ENCODE data around the gene KRTAP10-10.

DNA sequence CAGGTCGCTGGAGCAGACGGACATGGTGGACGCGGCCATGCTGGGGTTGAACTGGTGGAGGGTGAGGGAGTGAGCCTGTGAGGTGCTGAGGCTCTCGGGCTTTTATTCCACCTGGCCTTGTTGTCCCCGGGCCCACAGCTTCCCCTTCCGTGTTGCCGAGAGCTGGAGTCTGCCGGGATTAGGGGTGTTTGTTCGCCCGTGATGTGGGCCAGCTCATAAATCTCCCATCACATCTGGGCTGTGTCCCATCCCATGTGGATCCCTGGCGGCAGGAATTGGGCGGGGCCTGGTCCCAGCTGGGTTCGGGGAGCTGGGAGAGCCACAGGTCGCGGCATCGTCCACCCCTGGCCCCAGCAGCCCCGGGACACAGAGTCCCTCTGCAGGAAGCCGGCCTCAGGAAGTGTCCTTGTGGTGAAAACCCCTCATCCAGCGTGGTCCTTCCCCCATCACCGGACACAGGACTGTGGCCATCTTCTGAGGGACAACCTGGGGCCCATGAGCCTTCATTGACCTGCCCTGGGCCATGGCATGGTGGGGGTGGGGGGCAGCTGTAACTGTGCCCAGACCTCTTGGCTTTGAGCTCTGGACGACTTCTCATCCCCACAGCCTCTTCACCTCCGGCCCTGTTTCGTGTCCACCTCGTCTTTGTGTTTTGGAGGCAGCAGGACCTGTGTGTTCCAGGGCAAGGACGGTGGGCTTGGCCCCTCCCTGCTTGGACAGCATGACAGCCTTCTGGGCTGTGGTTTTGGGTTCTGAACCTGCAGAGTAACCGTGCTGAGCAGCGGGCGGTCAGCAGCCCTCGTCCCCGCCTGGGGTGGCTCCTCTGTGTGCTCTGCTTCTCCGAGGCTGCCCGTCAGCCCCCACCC is 44.5 kb upstream of the KRTAP10-10 start, which contains the start of gene KRTAP10-6:
- TF ChIP-seq CTCF (IDR thresholded peaks at IDR 0.05; ENCODE audit: low read depth, low read length) (no peak), EZH2phosphoT487 (IDR thresholded peaks at IDR 0.05; ENCODE audit: low read depth) (no peak)

Measured in OCI-LY3 (cell line).